Fibroblast of lung (primary cell): Measurements from ENCODE around the gene GAB1.

ENCODE experiments used
- EZH2 ChIP-seq: IDR thresholded peaks from 2 replicates; pipeline ENCODE4 v1.5.1; 2012; ENCODE audit warnings: low read length, control low read depth, mild to moderate bottlenecking; ENCODE audit errors: missing control alignments
- TF ChIP-seq, protein P1 (sequence below), 2 donors: IDR thresholded peaks in 1 of 2; conservative IDR thresholded peaks in 1 of 2; 1 replicate in 1 of 2; 2 replicates in 1 of 2; pipeline ENCODE4 v1.5.1; 2011 to 2012; ENCODE audit warnings: low read length in 2 of 2, control low read depth in 1 of 2, inconsistent platforms in 1 of 2, low read depth in 1 of 2, mild to moderate bottlenecking in 1 of 2

DNA sequence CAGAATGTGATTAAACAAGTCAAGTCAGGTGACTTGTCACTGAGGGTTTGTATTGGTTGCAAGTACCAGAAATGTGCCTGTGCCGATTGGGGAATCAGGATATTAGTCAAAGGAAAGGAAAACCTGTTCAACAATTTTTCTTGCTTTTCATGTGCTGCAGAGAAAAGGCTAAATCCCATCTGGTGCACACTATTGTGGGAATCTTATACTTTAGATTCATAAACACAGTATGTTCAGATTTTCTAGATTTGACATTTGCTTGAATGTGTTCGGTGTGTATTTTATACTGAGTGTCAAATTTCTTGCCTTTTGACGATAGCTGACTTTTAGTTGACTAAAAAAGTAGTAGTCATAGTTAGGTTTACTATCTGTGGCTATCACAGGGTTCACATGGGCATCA is 37.6 kb downstream of the GAB1 start:
- no peak for TF ChIP-seq EZH2
- TF ChIP-seq, protein P1, sequence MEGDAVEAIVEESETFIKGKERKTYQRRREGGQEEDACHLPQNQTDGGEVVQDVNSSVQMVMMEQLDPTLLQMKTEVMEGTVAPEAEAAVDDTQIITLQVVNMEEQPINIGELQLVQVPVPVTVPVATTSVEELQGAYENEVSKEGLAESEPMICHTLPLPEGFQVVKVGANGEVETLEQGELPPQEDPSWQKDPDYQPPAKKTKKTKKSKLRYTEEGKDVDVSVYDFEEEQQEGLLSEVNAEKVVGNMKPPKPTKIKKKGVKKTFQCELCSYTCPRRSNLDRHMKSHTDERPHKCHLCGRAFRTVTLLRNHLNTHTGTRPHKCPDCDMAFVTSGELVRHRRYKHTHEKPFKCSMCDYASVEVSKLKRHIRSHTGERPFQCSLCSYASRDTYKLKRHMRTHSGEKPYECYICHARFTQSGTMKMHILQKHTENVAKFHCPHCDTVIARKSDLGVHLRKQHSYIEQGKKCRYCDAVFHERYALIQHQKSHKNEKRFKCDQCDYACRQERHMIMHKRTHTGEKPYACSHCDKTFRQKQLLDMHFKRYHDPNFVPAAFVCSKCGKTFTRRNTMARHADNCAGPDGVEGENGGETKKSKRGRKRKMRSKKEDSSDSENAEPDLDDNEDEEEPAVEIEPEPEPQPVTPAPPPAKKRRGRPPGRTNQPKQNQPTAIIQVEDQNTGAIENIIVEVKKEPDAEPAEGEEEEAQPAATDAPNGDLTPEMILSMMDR (conservative IDR thresholded peaks at IDR 0.05 in 1 of 2, IDR thresholded peaks at IDR 0.05 in 1 of 2; ENCODE audit: low read depth in 1 of 2, low read length in 2 of 2), result no peak
